Limb (tissue), 2 donors: ENCODE data around the gene ARL2.
"Not testable (repeated sequence)": the region's sequence is repeated elsewhere in the genome, so short reads cannot be mapped to it uniquely, and the experiment has no call there.

ENCODE experiments used
- DNase-seq, 2 donors: peaks; one replicate each; pipeline ENCODE4 v3.0.0-alpha.2; 2016; ENCODE audit errors: extremely low spot score in 2 of 2

ARL2 gene

GRCh38 chr11:65008016-65008415 lies 5.9 kb upstream of the ARL2 start:
- DNase-seq: no peak

DNA sequence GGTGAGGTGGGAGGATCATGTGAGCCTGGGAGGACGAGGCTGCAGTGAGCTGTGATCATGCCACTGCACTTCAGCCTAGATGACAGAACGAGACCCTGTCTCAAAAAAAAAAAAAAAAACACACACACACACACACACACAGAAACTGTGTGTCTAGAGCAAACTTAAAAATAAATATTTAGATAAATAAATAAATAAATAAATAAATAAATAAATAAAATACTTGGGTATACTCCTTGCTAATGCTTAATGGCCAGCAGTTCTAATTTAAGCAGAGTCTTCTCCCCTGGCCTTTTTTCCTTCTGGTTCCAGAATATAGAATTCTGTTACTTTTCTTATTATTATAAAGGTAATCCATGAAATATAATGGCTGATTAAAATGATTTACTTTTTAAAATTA lies 5.1 kb upstream of the ARL2 start:
- no peak for DNase-seq

GRCh38 chr11:65013130-65013887 lies 651 bp upstream of the ARL2 start:
- peak; percentile 91 to 93 for DNase-seq

DNA sequence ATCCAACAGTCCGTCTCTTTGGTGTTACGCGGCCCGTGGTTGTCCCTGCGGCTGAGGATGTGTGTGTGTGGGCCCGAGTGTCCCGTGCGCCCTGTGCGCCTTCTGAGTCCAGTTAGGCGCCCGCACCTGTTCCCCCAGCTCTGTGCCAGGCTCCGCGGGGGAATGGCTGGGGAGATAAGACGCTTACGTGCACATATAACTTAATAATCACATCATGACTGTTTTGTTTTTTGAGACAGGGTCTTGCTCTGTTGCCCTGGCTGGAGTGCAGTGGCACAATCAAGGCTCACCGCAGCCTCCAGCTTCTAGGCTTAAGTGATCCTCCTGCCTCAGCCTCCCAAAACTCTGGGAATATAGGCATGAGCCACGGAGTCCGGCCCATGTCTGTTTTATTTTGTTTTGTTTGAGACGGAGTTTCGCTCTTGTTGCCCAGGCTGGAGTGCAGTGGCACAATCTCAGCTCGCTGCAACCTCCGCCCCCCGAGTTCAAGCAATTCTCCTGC lies 817 bp downstream of the ARL2 start:
- no peak for DNase-seq

DNA sequence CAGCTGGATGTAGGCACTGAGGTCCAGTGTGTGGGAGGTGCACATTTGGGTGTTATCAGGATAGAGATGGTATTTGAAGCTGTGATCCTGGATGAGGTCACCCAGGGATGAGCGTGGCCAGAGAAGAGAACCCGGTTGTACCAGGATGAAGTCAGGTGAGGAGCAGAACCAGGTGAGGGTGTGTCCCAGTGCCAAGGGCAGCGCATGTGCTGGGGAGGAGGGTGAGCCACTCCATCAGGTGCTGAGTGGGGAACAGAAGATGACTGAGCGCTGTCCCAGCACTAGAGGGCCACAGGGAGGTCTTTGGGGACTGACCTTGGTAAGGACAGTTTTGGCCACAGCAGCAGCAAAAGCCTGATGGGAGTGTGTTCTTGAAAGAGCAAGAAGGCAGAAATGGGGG lies 2.7 kb downstream of the ARL2 start:
- DNase-seq: no peak

GRCh38 chr11:65017937-65018336 lies 4.0 kb downstream of the ARL2 start:
- no peak for DNase-seq

- DNase-seq: no peak
These were observed 5.9 kb downstream of the ARL2 start for GRCh38 chr11:65019824-65020223.

GRCh38 chr11:65021003-65021402 lies 7.0 kb downstream of the ARL2 start:
- DNase-seq: no peak

- no peak for DNase-seq
These were observed 7.5 kb downstream of the ARL2 start for GRCh38 chr11:65021509-65021908.

DNA sequence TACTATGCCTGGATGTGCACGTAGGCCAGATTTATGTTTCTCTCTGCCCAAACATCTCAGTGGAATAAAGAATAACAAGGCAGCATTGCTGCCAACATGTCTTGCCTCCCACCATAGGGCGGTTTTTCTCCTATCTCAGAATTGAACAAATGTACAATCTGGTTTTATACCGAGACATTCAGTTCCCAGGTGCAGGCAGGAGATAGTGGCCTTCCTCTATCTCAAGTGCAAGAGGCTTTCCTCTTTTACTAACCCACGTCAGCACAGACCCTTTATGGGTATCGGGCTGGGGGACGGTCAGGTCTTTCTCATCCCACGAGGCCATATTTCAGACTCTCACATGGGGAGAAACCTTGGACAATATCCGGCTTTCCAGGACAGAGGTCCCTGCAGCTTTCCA lies 9.5 kb downstream of the ARL2 start:
- not testable (repeated sequence) for DNase-seq

GRCh38 chr11:65026810-65027209 lies 12.8 kb downstream of the ARL2 start:
- no peak for DNase-seq

GRCh38 chr11:65027213-65028067 lies 13.5 kb downstream of the ARL2 start, which contains the start of gene SNX15:
TSS of gene SNX15 (plus strand) at chr11:65027439. CDS start at chr11:65027538, 99 bp downstream.
- peak; percentile 95 to 97 for DNase-seq

DNA sequence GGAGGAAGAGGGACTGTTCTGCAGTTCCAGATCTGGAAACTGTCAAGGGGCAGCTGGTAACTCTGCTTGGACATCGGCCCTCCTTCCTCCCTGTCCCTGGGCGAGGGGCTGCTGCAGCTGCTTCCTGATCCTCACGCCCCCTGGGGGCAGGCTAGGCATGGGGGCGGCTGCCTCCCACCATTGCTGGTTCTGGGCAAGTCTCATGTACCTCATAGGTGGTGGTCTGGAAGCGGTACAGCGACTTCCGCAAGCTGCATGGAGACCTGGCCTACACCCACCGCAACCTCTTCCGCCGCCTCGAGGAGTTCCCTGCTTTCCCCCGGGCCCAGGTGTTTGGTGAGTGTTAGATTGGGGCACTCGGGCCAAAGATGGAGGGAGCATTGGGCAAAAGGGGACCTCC lies 18.3 kb downstream of the ARL2 start:
- no peak for DNase-seq

- DNase-seq: no peak
These were observed 20.5 kb downstream of the ARL2 start for GRCh38 chr11:65034423-65034822.

- no peak for DNase-seq
These were observed 21.6 kb downstream of the ARL2 start for GRCh38 chr11:65035579-65035978.

DNA sequence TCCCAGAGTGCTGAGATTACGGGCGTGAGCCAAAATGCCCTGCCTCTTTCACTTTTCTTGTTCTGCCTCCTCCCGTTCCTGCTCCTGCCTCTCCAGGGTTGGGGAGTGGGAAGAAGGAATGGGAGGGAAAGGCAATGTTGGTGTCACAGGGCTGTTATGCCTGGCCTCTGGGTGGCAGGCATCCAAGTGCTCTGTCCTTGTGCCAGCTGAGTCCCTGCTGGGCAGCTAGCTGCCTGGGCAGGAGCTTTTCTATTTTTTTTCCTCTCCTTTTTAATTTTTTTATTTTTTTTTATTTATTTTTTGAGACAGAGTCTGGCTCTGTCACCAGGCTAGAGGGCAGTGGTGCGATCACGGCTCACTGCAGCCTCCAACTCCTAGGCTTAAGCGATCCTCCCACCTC lies 23.0 kb downstream of the ARL2 start:
- DNase-seq: no peak

- no peak for DNase-seq
These were observed 26.5 kb downstream of the ARL2 start for GRCh38 chr11:65040520-65040846.

- DNase-seq: peak; percentile 90 to 92
These were observed 27.1 kb downstream of the ARL2 start, which contains the start of gene SAC3D1 for GRCh38 chr11:65040847-65041622. TSS of gene SAC3D1 (plus strand) at chr11:65041210. CDS start at chr11:65041293, 83 bp downstream.

GRCh38 chr11:65042891-65043290 lies 28.9 kb downstream of the ARL2 start:
- DNase-seq: no peak

DNA sequence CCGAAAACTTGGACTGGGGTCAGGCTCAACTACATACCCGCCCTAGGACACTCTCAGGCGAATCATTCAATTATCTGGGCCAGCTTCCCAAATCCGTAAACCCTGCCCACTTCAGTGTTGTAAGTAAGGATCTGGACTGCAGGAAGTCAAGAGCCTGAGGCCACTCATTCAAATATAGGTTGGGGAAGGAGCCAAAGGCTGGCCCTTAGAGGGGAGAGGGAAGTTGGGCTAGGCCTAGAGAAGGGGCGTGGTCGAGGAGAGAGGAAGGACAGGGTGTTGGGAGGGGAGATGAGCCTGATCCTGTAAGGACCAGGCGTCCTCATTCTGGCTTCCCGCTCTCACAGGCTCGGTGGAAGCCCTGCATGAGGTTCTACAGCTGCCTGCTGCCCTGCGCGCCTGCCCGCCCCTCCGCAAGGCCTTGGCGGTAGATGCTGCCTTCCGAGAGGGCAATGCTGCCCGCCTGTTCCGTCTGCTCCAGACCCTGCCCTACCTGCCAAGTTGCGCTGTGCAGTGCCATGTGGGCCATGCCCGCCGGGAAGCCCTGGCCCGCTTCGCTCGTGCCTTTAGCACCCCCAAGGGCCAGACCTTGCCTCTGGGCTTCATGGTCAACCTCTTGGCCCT lies 30.0 kb downstream of the ARL2 start:
- DNase-seq: no peak

DNA sequence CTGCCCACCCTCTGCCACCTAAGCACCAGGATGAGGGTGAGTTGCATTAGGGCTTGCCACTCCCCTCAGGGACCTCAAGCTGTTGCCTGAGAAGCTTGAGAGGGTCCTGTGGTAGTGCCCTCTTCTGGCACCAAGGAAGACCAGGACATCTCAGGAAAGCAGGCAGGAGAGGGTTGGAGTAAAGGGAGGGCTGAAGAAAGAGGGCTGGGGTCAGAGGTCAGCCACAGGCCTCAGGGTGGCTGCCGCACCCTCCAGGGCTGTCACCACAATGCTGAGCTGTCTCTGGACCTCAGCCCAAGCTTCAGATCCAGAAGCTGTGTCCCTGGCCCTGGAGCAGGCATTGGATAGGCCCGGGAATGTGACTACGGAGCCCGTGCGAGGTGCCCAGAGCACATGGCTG lies 31.1 kb downstream of the ARL2 start:
- no peak for DNase-seq
